Effector memory CD8-positive, alpha-beta T cell (primary cell): ENCODE results near the gene SBDS.
A peak's percentile ranks its signal among the peaks of the same experiment; 100 is the strongest.

Experiments used
- ATAC-seq: fragments of 150-1000 bp; cut with Tn5 transposase; replicated peaks from 2 replicates; pipeline ENCODE4 v1.10.0; 2021; ENCODE audit warnings: mild to moderate bottlenecking, moderate library complexity
- DNase-seq, 3 experiments: peaks; one replicate each; pipeline ENCODE4 v3.0.0; 2021
- H3K27ac Mint-ChIP-seq, 2 donors: one replicate each; pipeline ENCODE4 v1.8.0; 2022; ENCODE audit warnings: mild to moderate bottlenecking in 2 of 2, mixed read lengths in 2 of 2, moderate library complexity in 2 of 2
- H3K27me3 Mint-ChIP-seq, 2 donors: one replicate each; pipeline ENCODE4 v1.8.0; 2022; ENCODE audit warnings: mixed read lengths in 2 of 2
- H3K36me3 Mint-ChIP-seq: one replicate; pipeline ENCODE4 v1.8.0; 2022; ENCODE audit warnings: mild to moderate bottlenecking, moderate library complexity, mixed read lengths; ENCODE audit not compliant: insufficient read depth
- H3K4me1 Mint-ChIP-seq, 2 donors: one replicate each; pipeline ENCODE4 v1.8.0; 2022; ENCODE audit warnings: low read depth in 2 of 2, mixed read lengths in 2 of 2
- H3K4me3 Mint-ChIP-seq, 2 donors: one replicate each; pipeline ENCODE4 v1.8.0; 2022; ENCODE audit warnings: mild to moderate bottlenecking in 2 of 2, mixed read lengths in 2 of 2, moderate library complexity in 2 of 2
- H3K9me3 Mint-ChIP-seq, 2 donors: one replicate each; pipeline ENCODE4 v1.8.0; 2022; ENCODE audit warnings: mixed read lengths in 2 of 2

Gene SBDS

GRCh38 chr7:66948480-66949109 lies 46.8 kb downstream of the SBDS start:
- Mint-ChIP-seq H3K9me3 (no peaks in the 10 kb centered on the region), H3K36me3 (peaks cover 92% of the 10 kb centered on the region), H3K27ac (no peak overlapping the region), H3K4me3 (no peak overlapping the region), H3K27me3 (no peaks in the 10 kb centered on the region), H3K4me1 (peaks cover 0 to 2% of the 10 kb centered on the region in 2 donors)
- no peak for DNase-seq
- ATAC-seq, result no peak

DNA sequence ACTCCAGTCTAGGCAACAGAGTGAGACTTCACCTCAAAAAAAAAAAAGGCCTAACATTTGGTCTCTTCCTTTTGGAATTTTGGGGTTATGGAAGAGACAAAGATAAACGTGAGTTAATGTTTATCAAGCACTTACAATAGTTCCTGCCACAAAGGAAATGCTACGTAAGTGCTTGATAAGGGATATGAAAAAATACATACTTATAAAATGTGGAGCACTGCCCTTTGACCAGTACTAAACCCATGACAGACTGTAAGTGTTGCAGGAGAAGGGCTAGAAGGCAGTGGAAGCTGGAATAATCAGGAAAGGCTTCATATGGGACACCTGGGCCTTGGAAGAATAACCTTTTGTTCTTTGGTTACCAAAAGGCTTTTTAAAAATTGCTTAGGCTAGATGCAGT lies 48.8 kb downstream of the SBDS start:
- ATAC-seq (no peak), DNase-seq (no peak)
- Mint-ChIP-seq H3K36me3 (peaks cover 92% of the 10 kb centered on the region), H3K27ac (no peak overlapping the region), H3K9me3 (no peaks in the 10 kb centered on the region), H3K4me1 (peaks cover 0 to 6% of the 10 kb centered on the region in 2 donors), H3K27me3 (no peaks in the 10 kb centered on the region), H3K4me3 (no peak overlapping the region)

DNA sequence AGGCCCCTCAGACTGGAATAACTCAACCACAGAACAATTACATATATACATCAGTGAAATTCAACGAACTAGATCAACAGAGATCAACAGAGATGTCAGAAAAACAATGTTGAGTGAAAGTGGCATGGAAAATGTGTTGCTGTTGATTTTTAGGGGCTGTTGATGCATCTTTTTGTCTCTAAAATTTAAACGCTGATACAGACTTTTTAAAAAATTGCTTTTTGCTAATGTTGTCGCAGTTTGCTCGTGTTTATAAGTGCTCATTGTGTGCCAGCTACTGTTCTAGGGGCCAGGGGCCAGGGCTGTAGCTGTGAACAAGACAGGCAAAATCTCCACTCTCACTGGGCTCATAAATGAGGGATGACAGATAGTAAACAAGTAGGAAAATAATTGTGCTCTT lies 56.1 kb downstream of the SBDS start:
- no peak for ATAC-seq
- H3K27ac Mint-ChIP-seq, result peak overlapping the region in 1 of 2 donors; percentile 3
- peaks cover 45% of the 10 kb centered on the region for H3K36me3 Mint-ChIP-seq
- H3K9me3 Mint-ChIP-seq, result no peaks in the 10 kb centered on the region
- H3K27me3 Mint-ChIP-seq, result no peaks in the 10 kb centered on the region
- peaks cover 32 to 53% of the 10 kb centered on the region in 2 donors for H3K4me1 Mint-ChIP-seq
- no peak for DNase-seq
- no peak overlapping the region for H3K4me3 Mint-ChIP-seq

- DNase-seq, result no peak
- Mint-ChIP-seq H3K4me3 (peak overlapping the region; percentile 31 to 40), H3K4me1 (peaks cover 39 to 60% of the 10 kb centered on the region in 2 donors), H3K36me3 (peaks cover 36% of the 10 kb centered on the region), H3K27me3 (no peaks in the 10 kb centered on the region), H3K27ac (peak overlapping the region; percentile 69 to 75), H3K9me3 (no peaks in the 10 kb centered on the region)
- ATAC-seq, result no peak
These were observed 57.4 kb downstream of the SBDS start for GRCh38 chr7:66937940-66938339.
